Natural killer cell treated with Interleukin-12 subunit alpha and Interleukin-12 subunit beta and Interleukin-15 and Interleukin-18, amount 100 ng/mL, for 72 hours (primary cell): Measurements from ENCODE around the gene MED12L. TPM values are rescaled to one million over a fixed set of nuclear protein-coding genes. Genes with fewer than 3 reads are reported as not detected.
A peak's percentile ranks its signal among the peaks of the same experiment; 100 is the strongest.

ENCODE experiments used
- ATAC-seq, 2 donors: fragments of 150-1000 bp; cut with Tn5 transposase in 1 of 2; sonication (Bioruptor Pico), chemical (Tn5 transposase) in 1 of 2; 2 replicates each; pipeline ENCODE4 v1.10.0; 2021
- DNase-seq: peaks from one replicate; pipeline ENCODE4 v3.0.0; 2022; ENCODE audit warnings: low spot score
- H3K27ac Mint-ChIP-seq, 2 donors: 1 replicate in 1 of 2; 2 replicates in 1 of 2; pipeline ENCODE4 v1.8.0; 2022; ENCODE audit warnings: mixed read lengths in 2 of 2, mild to moderate bottlenecking in 1 of 2, moderate library complexity in 1 of 2
- H3K27me3 Mint-ChIP-seq, 2 donors: 1 replicate in 1 of 2; 2 replicates in 1 of 2; pipeline ENCODE4 v1.8.0; 2022; ENCODE audit warnings: mixed read lengths in 2 of 2
- H3K36me3 Mint-ChIP-seq: one replicate; pipeline ENCODE4 v1.8.0; 2022; ENCODE audit warnings: mixed read lengths
- H3K4me1 Mint-ChIP-seq, 2 donors: 1 replicate in 1 of 2; 2 replicates in 1 of 2; pipeline ENCODE4 v1.8.0; 2022; ENCODE audit warnings: low read depth in 2 of 2, mixed read lengths in 2 of 2, mild to moderate bottlenecking in 1 of 2
- H3K4me3 Mint-ChIP-seq: one replicate; pipeline ENCODE4 v1.8.0; 2022; ENCODE audit warnings: mixed read lengths
- H3K9me3 Mint-ChIP-seq: 2 replicates; pipeline ENCODE4 v1.8.0; 2022; ENCODE audit warnings: mixed read lengths
- total RNA-seq, 2 donors: library from RNA; stranded (reverse); gene quantifications; one replicate each; pipeline ENCODE4 v1.2.3, GENCODE V29; 2022

MED12L gene
- total RNA-seq, 2 donors from 2014 or later: 1.7 to 2.8 TPM

- H3K4me3 Mint-ChIP-seq: peak overlapping the region; percentile 56
- H3K4me1 Mint-ChIP-seq: peaks cover 31 to 34% of the 10 kb centered on the region in 2 donors
These were observed 220.8 kb downstream of the MED12L start for GRCh38 chr3:151306168-151306810.

GRCh38 chr3:151307131-151307530, 221.7 kb downstream of the MED12L start:
- Mint-ChIP-seq H3K36me3 (no peaks in the 10 kb centered on the region), H3K27ac (peak overlapping the region in 1 of 2 donors; percentile 33), H3K27me3 (peaks cover 0 to 5% of the 10 kb centered on the region in 2 donors), H3K9me3 (no peaks in the 10 kb centered on the region), H3K4me1 (peaks cover 31 to 34% of the 10 kb centered on the region in 2 donors), H3K4me3 (no peak overlapping the region)
- DNase-seq (no peak), ATAC-seq (no peak)

More at GRCh38 chr3:151306168-151306810, 220.8 kb downstream of the MED12L start:
- peak; percentile 31 to 55 for ATAC-seq
- Mint-ChIP-seq H3K27ac (peak overlapping the region in 1 of 2 donors; percentile 33), H3K36me3 (no peaks in the 10 kb centered on the region), H3K27me3 (peaks cover 0 to 5% of the 10 kb centered on the region in 2 donors), H3K9me3 (no peaks in the 10 kb centered on the region)
- no peak for DNase-seq

- no peak overlapping the region for H3K4me3 Mint-ChIP-seq
- peak in 1 of 2 donors; percentile 42 for ATAC-seq
- peak overlapping the region in 1 of 2 donors; percentile 19 for H3K27ac Mint-ChIP-seq
- no peaks in the 10 kb centered on the region for H3K36me3 Mint-ChIP-seq
- H3K27me3 Mint-ChIP-seq: peaks cover 0 to 5% of the 10 kb centered on the region in 2 donors
- DNase-seq: no peak
- peaks cover 31 to 34% of the 10 kb centered on the region in 2 donors for H3K4me1 Mint-ChIP-seq
- no peaks in the 10 kb centered on the region for H3K9me3 Mint-ChIP-seq
These were observed 222.4 kb downstream of the MED12L start for GRCh38 chr3:151307583-151308488.

GRCh38 chr3:151309566-151309965, 224.1 kb downstream of the MED12L start:
- Mint-ChIP-seq H3K4me3 (no peak overlapping the region), H3K9me3 (no peaks in the 10 kb centered on the region), H3K4me1 (peaks cover 25 to 28% of the 10 kb centered on the region in 2 donors), H3K27me3 (peaks cover 0 to 5% of the 10 kb centered on the region in 2 donors), H3K27ac (peak overlapping the region in 1 of 2 donors; percentile 6), H3K36me3 (no peaks in the 10 kb centered on the region)
- DNase-seq: no peak
- no peak for ATAC-seq

GRCh38 chr3:151312972-151313371, 227.5 kb downstream of the MED12L start:
- ATAC-seq (no peak), DNase-seq (no peak)
- H3K9me3 Mint-ChIP-seq: no peaks in the 10 kb centered on the region
- peaks cover 0 to 4% of the 10 kb centered on the region in 2 donors for H3K4me1 Mint-ChIP-seq
- H3K36me3 Mint-ChIP-seq: no peaks in the 10 kb centered on the region
- peaks cover 0 to 7% of the 10 kb centered on the region in 2 donors for H3K27me3 Mint-ChIP-seq
- no peak overlapping the region for H3K27ac Mint-ChIP-seq
- H3K4me3 Mint-ChIP-seq: no peak overlapping the region

GRCh38 chr3:151314137-151314536, 228.7 kb downstream of the MED12L start:
- Mint-ChIP-seq H3K9me3 (no peaks in the 10 kb centered on the region), H3K4me1 (peaks cover 0 to 4% of the 10 kb centered on the region in 2 donors), H3K27ac (no peak overlapping the region), H3K27me3 (peaks cover 0 to 7% of the 10 kb centered on the region in 2 donors), H3K36me3 (no peaks in the 10 kb centered on the region), H3K4me3 (no peak overlapping the region)
- DNase-seq (no peak), ATAC-seq (no peak)

- Mint-ChIP-seq H3K9me3 (no peaks in the 10 kb centered on the region), H3K4me3 (no peak overlapping the region), H3K4me1 (peaks cover 0 to under 1% of the 10 kb centered on the region in 2 donors), H3K36me3 (no peaks in the 10 kb centered on the region), H3K27me3 (peaks cover 0 to 3% of the 10 kb centered on the region in 2 donors), H3K27ac (no peak overlapping the region)
- DNase-seq: no peak
- no peak for ATAC-seq
These were observed 229.1 kb downstream of the MED12L start for GRCh38 chr3:151314593-151314992.

GRCh38 chr3:151315136-151315535, 229.7 kb downstream of the MED12L start:
- Mint-ChIP-seq H3K4me1 (no peaks in the 10 kb centered on the region), H3K9me3 (no peaks in the 10 kb centered on the region), H3K27ac (peak overlapping the region in 1 of 2 donors; percentile 7), H3K4me3 (no peak overlapping the region), H3K36me3 (no peaks in the 10 kb centered on the region), H3K27me3 (peaks cover 0 to 2% of the 10 kb centered on the region in 2 donors)
- DNase-seq (no peak), ATAC-seq (no peak)

GRCh38 chr3:151315846-151316245, 230.4 kb downstream of the MED12L start:
- no peak for DNase-seq
- no peaks in the 10 kb centered on the region for H3K9me3 Mint-ChIP-seq
- ATAC-seq: no peak
- H3K27me3 Mint-ChIP-seq: peaks cover 0 to 2% of the 10 kb centered on the region in 2 donors
- peak overlapping the region in 1 of 2 donors; percentile 7 for H3K27ac Mint-ChIP-seq
- H3K36me3 Mint-ChIP-seq: no peaks in the 10 kb centered on the region
- no peak overlapping the region for H3K4me3 Mint-ChIP-seq
- no peaks in the 10 kb centered on the region for H3K4me1 Mint-ChIP-seq

GRCh38 chr3:151316267-151316991, 231.0 kb downstream of the MED12L start, which contains the start of gene GPR87:
Gene GPR87 (minus strand): TSS chr3:151316820. CDS start chr3:151300100, 16,720 bp downstream.
- DNase-seq: no peak
- H3K27ac Mint-ChIP-seq: peak within 1 kb of the TSS in 1 of 2 donors; percentile 7
- H3K4me1 Mint-ChIP-seq: no peaks in the 10 kb centered on the region

GRCh38 chr3:151318313-151318712, 232.8 kb downstream of the MED12L start:
- ATAC-seq: no peak
- peaks cover 0 to 2% of the 10 kb centered on the region in 2 donors for H3K27me3 Mint-ChIP-seq
- H3K27ac Mint-ChIP-seq: no peak overlapping the region
- DNase-seq: no peak
- no peak overlapping the region for H3K4me3 Mint-ChIP-seq
- H3K9me3 Mint-ChIP-seq: no peaks in the 10 kb centered on the region
- peaks cover 0 to 4% of the 10 kb centered on the region in 2 donors for H3K4me1 Mint-ChIP-seq
- no peaks in the 10 kb centered on the region for H3K36me3 Mint-ChIP-seq

More at GRCh38 chr3:151316267-151316991, 231.0 kb downstream of the MED12L start, which contains the start of gene GPR87:
- H3K27me3 Mint-ChIP-seq: peaks cover 0 to 2% of the 10 kb centered on the region in 2 donors
- no peak within 1 kb of the TSS for H3K4me3 Mint-ChIP-seq
- no peaks in the 10 kb centered on the region for H3K9me3 Mint-ChIP-seq
- no peak for ATAC-seq
- H3K36me3 Mint-ChIP-seq: no peaks in the 10 kb centered on the region

GRCh38 chr3:151318991-151319390, 233.5 kb downstream of the MED12L start:
- Mint-ChIP-seq H3K9me3 (no peaks in the 10 kb centered on the region), H3K27me3 (peaks cover 0 to 2% of the 10 kb centered on the region in 2 donors), H3K36me3 (no peaks in the 10 kb centered on the region), H3K4me3 (no peak overlapping the region), H3K4me1 (peaks cover 0 to 7% of the 10 kb centered on the region in 2 donors), H3K27ac (no peak overlapping the region)
- ATAC-seq (no peak), DNase-seq (no peak)

GRCh38 chr3:151319628-151320027, 234.2 kb downstream of the MED12L start:
- H3K27ac Mint-ChIP-seq: no peak overlapping the region
- H3K9me3 Mint-ChIP-seq: no peaks in the 10 kb centered on the region
- H3K4me1 Mint-ChIP-seq: peaks cover 0 to 13% of the 10 kb centered on the region in 2 donors
- DNase-seq: no peak
- peaks cover 0 to 2% of the 10 kb centered on the region in 2 donors for H3K27me3 Mint-ChIP-seq
- no peak overlapping the region for H3K4me3 Mint-ChIP-seq
- H3K36me3 Mint-ChIP-seq: no peaks in the 10 kb centered on the region
- ATAC-seq: no peak
